Transverse colon (tissue), 4 donors: ENCODE data around the gene DLAT.

Source experiments
- CTCF ChIP-seq, 5 experiments: fragments of 200-600 bp in 3 of 5; fragments of 450-650 bp in 2 of 5; sonication (generic) in 3 of 5; IDR thresholded peaks; 1 replicate in 2 of 5; 2 replicates in 3 of 5; pipeline ENCODE4 v1.5.1; 2016 to 2017; ENCODE audit warnings: antibody characterized with exemption in 5 of 5, inconsistent platforms in 3 of 5, mild to moderate bottlenecking in 2 of 5, moderate library complexity in 1 of 5
- EP300 ChIP-seq: sonication (generic); formaldehyde crosslinking; IDR thresholded peaks from one replicate; pipeline ENCODE4 v1.6.1; 2017; ENCODE audit warnings: antibody characterized with exemption, low read depth
- POLR2A ChIP-seq: fragments of 450-650 bp; IDR thresholded peaks from one replicate; pipeline ENCODE4 v1.6.1; 2016; ENCODE audit warnings: antibody characterized with exemption, mild to moderate bottlenecking, moderate library complexity
- POLR2AphosphoS5 ChIP-seq, 3 donors: sonication (generic); formaldehyde crosslinking; IDR thresholded peaks; one replicate each; pipeline ENCODE4 v1.6.1; 2016; ENCODE audit warnings: antibody characterized with exemption in 3 of 3

DNA sequence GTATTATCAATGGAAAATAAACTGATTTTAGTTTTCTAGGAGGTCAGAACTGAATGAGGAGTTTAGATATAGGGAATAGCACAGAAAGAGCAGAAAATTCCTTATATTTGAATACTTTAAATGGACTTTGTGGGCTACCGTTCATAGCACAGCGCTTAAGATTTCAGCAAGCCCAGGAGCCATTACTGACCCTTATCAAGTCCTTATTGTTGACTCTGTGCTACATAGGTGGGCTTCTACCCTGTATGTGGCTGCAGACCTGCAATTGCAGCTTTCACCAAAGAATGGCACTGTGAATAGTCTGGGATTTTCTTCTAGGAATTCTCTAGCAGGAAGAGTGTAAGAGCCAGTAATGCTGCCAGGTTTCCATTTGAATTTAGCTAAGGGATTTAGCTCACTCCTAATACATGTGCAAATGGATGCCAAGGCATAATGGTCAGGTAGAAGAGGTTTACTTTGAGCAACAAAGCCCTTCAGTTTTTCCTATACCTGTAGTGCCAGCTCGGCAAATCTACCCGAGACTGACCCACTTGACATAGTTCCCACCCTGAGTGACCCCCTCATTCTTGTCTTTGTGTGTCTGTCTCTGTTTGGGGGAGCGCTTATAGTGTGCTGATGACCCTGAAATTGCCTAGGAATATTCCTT, 42.5 kb upstream of the DLAT start:
- TF ChIP-seq CTCF (IDR thresholded peaks at IDR 0.05), result no peak
- TF ChIP-seq POLR2AphosphoS5 (IDR thresholded peaks at IDR 0.05), result no peak
- TF ChIP-seq POLR2A, result no peak
- TF ChIP-seq EP300, result no peak
